HG03175 (cell line): ENCODE results near the gene MARCHF10.
"Not testable (repeated sequence)": the region's sequence is repeated elsewhere in the genome, so short reads cannot be mapped to it uniquely, and the experiment has no call there.

ENCODE experiments used
- ATAC-seq: cut with Tn5 transposase; IDR thresholded peaks from one replicate; pipeline ENCODE4 v1.9.1; 2021; ENCODE audit warnings: mild to moderate bottlenecking, moderate library complexity; ENCODE audit not compliant: unreplicated experiment

The MARCHF10 gene

DNA sequence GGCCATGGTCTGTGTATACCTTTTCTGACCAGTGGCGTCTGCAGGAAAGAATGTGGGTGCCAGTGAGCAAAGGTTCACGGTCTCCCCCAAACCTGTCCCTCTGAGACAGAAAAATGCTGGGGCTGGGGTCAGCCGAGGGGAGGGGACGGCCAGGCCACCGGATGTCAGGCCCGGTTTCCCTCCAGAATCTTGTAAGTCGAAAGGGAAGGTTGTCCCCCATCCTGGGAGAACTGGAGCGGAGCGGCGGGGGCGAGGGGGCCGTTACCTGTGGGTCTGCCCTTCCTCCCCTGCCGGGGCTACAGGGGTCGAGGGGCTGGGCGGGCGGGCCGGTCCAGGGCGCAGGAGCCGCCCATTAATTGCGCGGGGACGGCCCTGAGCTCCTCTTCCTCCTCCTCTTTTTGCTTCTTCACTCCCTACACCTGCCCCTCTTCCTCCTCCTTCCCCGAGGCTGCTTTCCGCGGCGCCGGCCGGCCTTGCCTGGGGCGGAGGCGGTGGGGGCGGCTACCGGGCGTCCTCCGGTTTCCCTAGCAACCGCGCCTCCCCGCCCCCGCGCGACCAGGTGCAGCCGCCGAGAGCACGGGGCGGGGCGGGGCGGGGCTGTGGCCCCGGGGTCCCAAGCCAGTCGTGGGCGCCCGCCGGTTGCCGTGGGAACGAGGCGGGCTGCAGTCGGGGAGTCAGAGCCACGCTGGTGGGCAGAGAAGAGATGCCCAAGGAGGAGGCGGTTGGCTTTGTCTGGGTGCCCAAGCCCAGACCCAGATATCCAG lies at the start of gene MARCHF10:
TSS of gene MARCHF10 (minus strand) at position 503 of the 764 bp plus-strand sequence. CDS start 6,579 bp downstream, outside the sequence.
- no peak for ATAC-seq

GRCh38 chr17:62857526-62857925 lies 49.4 kb upstream of the MARCHF10 start:
- ATAC-seq, result no peak

DNA sequence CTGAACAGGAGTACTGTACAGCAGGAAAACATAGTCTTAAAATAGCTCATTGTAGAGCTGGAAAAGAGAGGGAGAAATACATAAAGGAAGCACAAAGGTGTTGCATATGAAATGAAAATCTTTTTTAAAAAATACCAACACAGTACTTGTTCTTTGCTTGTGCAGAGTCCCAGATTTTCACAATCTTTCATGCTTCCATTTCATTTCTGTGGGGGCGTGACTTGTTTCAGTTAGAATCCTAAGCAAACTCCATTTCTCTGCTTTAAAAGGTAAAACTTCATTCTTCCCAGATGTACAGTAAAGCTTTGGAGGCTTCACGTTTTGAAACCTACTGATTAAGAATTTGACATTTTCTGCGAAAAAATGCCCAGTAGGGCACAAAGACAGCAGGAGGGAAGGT lies 48.5 kb upstream of the MARCHF10 start:
- no peak for ATAC-seq

- no peak for ATAC-seq
Observed at GRCh38 chr17:62855156-62855555, 47.0 kb upstream of the MARCHF10 start.

DNA sequence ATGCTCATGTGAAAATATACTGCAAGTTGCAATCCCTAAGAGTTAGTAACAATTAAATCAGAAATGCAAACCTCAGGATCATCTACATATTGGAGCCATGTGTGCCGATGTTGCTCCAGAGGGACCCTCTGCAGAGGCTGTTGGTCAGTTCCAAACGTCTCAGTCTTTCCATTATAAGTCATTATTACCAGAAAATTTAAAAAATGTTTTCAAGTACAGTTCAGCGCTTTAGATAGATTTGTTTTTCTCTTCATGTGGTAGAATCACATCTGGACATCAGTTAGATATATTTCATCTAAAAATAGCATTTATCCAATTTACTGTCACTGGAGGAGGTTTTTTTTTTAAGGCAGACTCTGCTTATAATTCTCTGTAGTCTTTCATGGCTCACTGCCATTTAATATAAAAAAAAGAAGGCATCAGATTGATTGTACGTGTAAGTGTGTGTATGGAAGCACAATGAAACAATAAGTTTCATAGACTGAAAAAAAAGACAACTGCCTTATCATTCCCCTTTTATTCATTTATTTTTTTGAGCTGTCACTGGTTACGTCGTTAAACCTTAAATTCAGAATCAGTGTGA lies 46.1 kb upstream of the MARCHF10 start:
- no peak for ATAC-seq

DNA sequence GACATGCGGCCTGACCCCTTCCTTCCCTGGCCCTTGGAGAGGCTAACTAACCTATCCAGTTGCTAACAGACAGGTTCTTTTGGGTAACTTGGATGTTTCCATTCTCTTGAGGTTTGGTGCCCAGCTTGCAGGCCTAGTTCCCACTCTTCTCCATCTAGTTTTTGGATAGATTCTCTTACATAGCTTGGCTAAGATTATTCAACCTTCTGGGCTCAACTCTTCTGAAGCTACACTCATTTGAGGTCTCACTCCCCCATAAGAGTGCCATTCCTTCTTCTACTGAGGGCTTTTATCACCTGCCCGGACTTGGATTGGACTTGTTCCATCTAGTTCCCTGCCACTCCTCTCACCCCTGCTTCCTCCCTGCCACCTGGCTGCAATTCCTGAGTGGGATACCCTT lies 44.1 kb upstream of the MARCHF10 start:
- ATAC-seq, result no peak

DNA sequence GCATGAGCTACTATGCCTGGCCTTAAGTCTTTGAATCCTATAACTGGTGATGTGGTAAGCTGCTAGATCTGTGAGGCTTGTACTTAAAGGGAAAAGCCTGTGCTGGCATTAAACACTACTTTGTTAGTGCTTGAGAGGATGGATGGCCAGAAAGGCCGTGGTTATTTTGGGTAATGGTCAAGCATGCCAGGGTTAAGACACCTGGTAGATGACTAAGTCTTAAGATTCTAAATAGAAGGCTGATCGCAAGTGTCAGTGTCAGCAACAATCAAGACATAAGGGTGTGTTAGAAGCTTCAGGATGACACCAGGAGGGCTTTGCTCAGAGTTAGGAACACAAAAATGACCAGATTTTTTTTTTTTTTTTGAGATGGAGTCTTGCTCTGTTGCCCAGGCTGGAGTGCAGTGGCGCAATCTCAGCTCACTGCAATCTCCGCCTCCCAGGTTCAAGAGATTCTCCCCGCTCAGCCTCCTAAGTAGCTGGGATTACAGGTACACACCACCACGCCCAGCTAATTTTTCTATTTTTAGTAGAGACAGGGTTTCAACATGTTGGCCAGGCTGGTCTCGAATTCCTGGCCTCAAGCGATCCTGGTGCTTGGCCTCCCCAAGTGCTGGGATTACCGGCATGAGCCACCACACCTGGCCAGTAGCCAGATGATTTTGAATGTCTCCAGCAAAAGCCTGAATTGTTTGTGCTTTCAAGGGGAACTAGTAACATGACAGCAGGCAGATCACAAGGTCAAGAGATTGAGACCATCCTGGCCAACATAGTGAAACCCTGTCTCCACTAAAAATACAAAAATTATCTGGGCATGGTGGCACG lies 41.7 kb upstream of the MARCHF10 start:
- ATAC-seq, result not testable (repeated sequence)

DNA sequence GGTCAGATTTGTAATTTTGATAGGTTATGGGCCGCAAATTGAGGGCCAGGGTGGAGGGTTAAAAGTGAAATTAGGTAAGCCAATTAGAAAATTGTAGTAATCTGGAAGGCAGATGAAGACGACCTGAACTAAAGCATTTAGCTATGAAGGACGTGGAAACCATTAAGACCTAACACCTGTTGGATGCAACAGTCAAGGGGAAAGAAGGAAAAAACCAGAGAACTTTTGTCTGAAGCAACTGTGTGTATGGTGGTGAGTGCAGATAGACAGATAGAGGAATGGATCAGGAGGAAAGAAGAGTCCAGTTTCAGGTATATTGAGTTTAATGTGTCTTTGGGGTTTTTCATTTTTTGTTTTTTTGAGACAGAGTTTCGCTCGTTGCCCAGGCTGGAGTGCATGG lies 40.2 kb upstream of the MARCHF10 start:
- no peak for ATAC-seq

DNA sequence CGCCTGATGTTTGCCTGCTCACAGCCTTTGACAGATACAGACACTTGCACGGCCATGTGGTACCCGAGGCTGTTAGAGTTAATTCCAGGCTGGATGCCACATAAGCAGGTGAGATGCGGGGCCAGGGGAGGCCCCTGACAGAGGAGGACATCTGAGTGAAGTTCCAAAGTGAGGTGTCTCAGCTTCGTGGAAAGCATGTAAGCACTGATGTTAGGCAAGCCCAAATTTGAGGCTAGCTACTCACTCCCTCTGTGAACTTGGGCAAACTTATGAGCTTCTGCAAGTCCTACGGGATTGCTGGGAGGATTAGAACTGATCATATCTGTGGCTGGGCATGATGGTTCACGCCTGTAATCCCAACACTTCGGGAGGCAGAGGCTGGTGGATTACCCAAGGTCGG lies 39.3 kb upstream of the MARCHF10 start:
- no peak for ATAC-seq

- ATAC-seq, result no peak
Observed at GRCh38 chr17:62840871-62841270, 32.8 kb upstream of the MARCHF10 start.

GRCh38 chr17:62833816-62834215 lies 25.7 kb upstream of the MARCHF10 start:
- ATAC-seq, result not testable (repeated sequence)

GRCh38 chr17:62832405-62832804 lies 24.3 kb upstream of the MARCHF10 start:
- ATAC-seq, result no peak

DNA sequence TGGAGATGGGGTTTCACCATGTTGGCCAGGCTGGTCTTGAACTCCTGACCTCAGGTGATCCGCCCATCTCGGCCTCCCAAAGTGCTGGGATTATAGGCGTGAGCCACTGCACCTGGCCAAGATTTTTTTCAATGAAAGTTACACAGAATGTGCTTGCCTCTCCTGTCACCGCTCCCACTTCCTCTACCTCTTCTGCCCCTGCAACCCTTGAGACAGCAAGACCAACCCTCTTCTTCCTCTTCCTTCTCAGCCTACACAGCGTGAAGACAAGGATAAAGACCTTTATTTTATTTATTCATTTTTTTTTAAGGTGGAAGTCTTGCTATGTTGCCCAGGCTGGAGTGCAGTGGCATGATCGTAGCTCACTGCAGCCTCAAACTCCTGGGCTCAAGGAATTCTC lies 23.0 kb upstream of the MARCHF10 start:
- ATAC-seq, result not testable (repeated sequence)

DNA sequence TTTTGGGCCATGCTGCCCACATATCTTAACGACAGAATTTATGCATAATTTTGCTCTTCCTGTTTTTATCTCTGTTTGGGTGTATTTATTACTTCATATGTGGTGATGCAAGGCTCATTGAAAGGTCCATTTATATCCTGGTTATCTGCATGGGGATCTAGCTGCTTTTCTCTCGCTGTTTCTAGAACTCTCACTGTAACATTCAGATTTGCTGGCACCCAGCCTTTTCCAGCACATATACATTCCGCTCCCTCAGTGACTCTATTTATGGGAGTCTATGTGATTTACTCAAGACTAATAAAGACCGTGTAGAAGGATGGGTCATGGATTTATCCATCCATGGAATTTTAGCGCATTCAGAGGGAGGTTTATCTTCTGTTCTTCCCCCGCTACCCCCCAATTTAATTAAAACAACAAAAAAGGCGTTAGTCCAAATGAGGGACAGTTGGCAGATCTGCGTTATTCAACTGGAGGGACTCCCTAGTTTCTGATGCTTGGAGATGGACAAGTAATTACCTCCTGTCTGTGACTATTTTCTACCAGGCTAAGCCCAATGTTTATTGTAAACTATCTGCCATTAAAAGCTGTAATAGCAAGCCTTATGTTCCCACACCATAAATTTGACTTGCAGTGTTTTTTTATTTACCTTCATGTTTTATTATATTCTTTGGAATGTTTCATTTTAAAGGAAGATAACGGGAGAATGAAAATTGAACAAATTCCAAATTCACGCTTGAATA lies 19.8 kb upstream of the MARCHF10 start:
- ATAC-seq, result no peak

DNA sequence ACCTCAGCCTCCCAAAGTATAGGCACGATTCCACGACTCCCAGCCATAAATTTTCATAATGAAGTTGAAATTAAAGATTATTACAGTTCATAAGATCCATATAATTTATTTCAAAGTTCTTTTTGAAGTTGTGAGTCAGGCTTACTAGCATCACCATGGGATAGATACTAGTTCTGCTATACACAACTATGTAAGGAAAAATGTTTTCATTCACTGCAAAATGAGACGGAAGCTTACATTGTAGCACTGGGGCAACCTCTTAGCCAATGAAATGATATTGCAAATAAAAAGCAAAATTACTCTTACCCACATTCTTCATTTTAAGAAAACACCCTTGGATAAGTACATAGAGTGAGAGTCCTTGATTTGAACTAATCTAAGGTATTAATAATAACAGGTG lies 18.8 kb upstream of the MARCHF10 start:
- ATAC-seq, result no peak

GRCh38 chr17:62825182-62825581 lies 17.1 kb upstream of the MARCHF10 start:
- no peak for ATAC-seq

DNA sequence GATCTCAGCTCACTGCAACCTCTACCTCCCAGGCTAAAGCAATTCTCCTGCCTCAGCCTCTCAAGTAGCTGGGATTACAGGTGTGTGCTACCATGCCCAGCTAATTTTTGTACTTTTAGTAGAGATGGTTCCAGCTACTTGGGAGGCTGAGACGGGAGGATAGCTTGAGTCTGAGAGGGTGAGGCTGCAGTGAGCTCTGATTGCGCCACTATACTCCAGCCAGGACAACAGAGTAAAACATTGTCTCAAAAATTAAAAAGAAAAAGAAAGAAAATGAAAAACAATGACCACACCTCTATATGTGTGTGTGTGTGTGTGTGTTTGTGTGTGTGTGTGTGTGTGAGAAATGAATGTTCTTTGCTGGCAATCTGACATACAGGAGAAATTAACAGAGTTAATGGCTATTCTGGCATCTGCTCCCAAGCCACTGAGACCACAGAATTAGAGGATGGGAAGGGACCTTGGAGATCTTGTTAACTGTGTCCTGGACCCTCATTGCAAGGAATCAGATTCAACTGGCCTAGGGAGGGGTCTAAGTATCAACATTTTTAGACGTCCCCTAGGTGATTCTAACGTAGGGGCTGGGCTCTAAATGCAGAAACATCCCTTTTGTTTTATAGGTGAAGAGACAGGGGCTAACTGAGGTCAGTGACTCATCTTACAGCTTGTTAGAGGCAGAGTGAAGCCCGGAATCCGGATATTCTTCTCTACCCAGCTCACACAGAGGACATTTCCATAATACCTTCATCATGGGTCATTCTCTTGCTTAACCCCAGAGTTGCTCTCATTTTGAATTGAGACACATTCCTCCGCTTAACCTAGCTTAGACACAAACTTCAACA lies 16.4 kb upstream of the MARCHF10 start:
- ATAC-seq, result no peak

GRCh38 chr17:62823111-62823893 lies 15.2 kb upstream of the MARCHF10 start:
- no peak for ATAC-seq
